ENCODE measurements around the gene USP25.

Gene USP25

GRCh38 chr21:15742694-15743093, 12.9 kb downstream of the USP25 start:
- no peak overlapping the region for H3K27ac ChIP-seq
- H3K4me3 ChIP-seq = no peak overlapping the region
- no peak for DNase-seq
- no peak for TF ChIP-seq CTCF (IDR thresholded peaks at IDR 0.05)
- H3K9me3 ChIP-seq = no peaks in the 10 kb centered on the region
- H3K4me1 ChIP-seq = peaks cover 0 to 44% (median 9%) of the 10 kb centered on the region in 4 donors
- intact Hi-C loops (cut with DNase I; ENCODE audit: low total_unique reads) = no loop called here
- no peaks in the 10 kb centered on the region for H3K36me3 ChIP-seq
- H3K27me3 ChIP-seq = no peaks in the 10 kb centered on the region

- Histone ChIP-seq H3K9me3 (no peaks in the 10 kb centered on the region), H3K27ac (no peak overlapping the region), H3K4me3 (no peak overlapping the region), H3K36me3 (no peaks in the 10 kb centered on the region), H3K4me1 (peaks cover 0 to 51% (median 9%) of the 10 kb centered on the region in 4 donors), H3K27me3 (no peaks in the 10 kb centered on the region)
- no peak for TF ChIP-seq CTCF (IDR thresholded peaks at IDR 0.05)
- no peak for DNase-seq
- intact Hi-C loops (cut with DNase I; ENCODE audit: low total_unique reads) = no loop called here
Measured at GRCh38 chr21:15743593-15743992, 13.8 kb downstream of the USP25 start.

- H3K4me3 ChIP-seq = no peak overlapping the region
- H3K36me3 ChIP-seq = no peaks in the 10 kb centered on the region
- TF ChIP-seq CTCF (IDR thresholded peaks at IDR 0.05) = no peak
- H3K27ac ChIP-seq = no peak overlapping the region
- intact Hi-C loops (cut with DNase I; ENCODE audit: low total_unique reads) = no loop called here
- no peaks in the 10 kb centered on the region for H3K27me3 ChIP-seq
- H3K9me3 ChIP-seq = no peaks in the 10 kb centered on the region
- H3K4me1 ChIP-seq = peaks cover 0 to 62% (median 11%) of the 10 kb centered on the region in 4 donors
- DNase-seq = no peak
Measured at GRCh38 chr21:15744926-15745325, 15.1 kb downstream of the USP25 start.

- Histone ChIP-seq H3K36me3 (no peaks in the 10 kb centered on the region), H3K4me1 (peaks cover 0 to 65% (median 21%) of the 10 kb centered on the region in 4 donors), H3K4me3 (no peak overlapping the region), H3K9me3 (no peaks in the 10 kb centered on the region), H3K27ac (no peak overlapping the region), H3K27me3 (no peaks in the 10 kb centered on the region)
- intact Hi-C loops (cut with DNase I; ENCODE audit: low total_unique reads) = no loop called here
- DNase-seq = no peak
- no peak for TF ChIP-seq CTCF (IDR thresholded peaks at IDR 0.05)
Measured at GRCh38 chr21:15748586-15748985, 18.8 kb downstream of the USP25 start.

- TF ChIP-seq CTCF (IDR thresholded peaks at IDR 0.05) = no peak
- peaks cover 0 to 65% (median 25%) of the 10 kb centered on the region in 4 donors for H3K4me1 ChIP-seq
- no peaks in the 10 kb centered on the region for H3K36me3 ChIP-seq
- H3K9me3 ChIP-seq = no peaks in the 10 kb centered on the region
- H3K27ac ChIP-seq = no peak overlapping the region
- H3K4me3 ChIP-seq = no peak overlapping the region
- intact Hi-C loops (cut with DNase I; ENCODE audit: low total_unique reads) = no loop called here
- no peak for DNase-seq
- H3K27me3 ChIP-seq = no peaks in the 10 kb centered on the region
Measured at GRCh38 chr21:15749082-15749860, 19.5 kb downstream of the USP25 start.
